IPS-18a (cell line): ENCODE measurements around the gene KRABD2.
"Not testable (repeated sequence)": the region's sequence is repeated elsewhere in the genome, so short reads cannot be mapped to it uniquely, and the experiment has no call there.

Source experiments
- H3K27ac ChIP-seq: one replicate; pipeline ENCODE4 v1.5.1; 2013; ENCODE audit warnings: low read length
- H3K27me3 ChIP-seq: one replicate; pipeline ENCODE4 v1.6.1; 2013; ENCODE audit warnings: mild to moderate bottlenecking, low read length; ENCODE audit not compliant: control insufficient read depth, insufficient read depth
- H3K36me3 ChIP-seq: one replicate; pipeline ENCODE4 v1.6.1; 2013; ENCODE audit warnings: low read depth, low read length; ENCODE audit not compliant: control insufficient read depth
- H3K4me1 ChIP-seq: one replicate; pipeline ENCODE4 v1.6.1; 2013; ENCODE audit warnings: low read depth, low read length; ENCODE audit not compliant: control insufficient read depth
- H3K4me3 ChIP-seq: one replicate; pipeline ENCODE4 v1.5.1; 2013; ENCODE audit warnings: low read length
- H3K9ac ChIP-seq: one replicate; pipeline ENCODE4 v1.6.1; 2013; ENCODE audit warnings: mild to moderate bottlenecking, low read length, moderate library complexity
- H3K9me3 ChIP-seq: one replicate; pipeline ENCODE4 v1.6.1; 2013; ENCODE audit warnings: low read depth, low read length; ENCODE audit not compliant: control insufficient read depth

KRABD2 gene

DNA sequence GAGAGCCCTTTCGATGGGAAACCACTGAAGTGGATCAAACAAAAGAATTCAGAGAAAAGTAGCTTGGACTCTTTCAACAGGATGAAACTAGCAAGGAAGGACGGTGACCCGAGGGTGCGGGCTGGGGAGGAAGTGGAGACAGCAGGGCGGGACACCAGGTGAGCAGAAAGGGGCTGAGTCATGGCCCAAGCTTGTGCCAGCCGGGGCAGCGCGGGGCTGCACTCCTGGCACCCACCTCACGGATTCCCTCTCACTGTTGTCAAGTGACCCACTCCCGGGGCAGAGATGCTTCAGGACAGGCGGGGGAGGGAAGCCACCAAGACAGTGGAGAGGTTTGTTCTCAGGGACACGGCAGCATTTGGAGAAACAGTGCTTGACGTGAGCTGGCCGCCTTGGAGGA lies 31.9 kb upstream of the KRABD2 start:
- Histone ChIP-seq H3K9ac (no peak overlapping the region), H3K27ac (no peak overlapping the region), H3K27me3 (no peaks in the 10 kb centered on the region), H3K4me1 (peaks cover 2% of the 10 kb centered on the region), H3K9me3 (no peaks in the 10 kb centered on the region), H3K36me3 (no peaks in the 10 kb centered on the region), H3K4me3 (no peak overlapping the region)

DNA sequence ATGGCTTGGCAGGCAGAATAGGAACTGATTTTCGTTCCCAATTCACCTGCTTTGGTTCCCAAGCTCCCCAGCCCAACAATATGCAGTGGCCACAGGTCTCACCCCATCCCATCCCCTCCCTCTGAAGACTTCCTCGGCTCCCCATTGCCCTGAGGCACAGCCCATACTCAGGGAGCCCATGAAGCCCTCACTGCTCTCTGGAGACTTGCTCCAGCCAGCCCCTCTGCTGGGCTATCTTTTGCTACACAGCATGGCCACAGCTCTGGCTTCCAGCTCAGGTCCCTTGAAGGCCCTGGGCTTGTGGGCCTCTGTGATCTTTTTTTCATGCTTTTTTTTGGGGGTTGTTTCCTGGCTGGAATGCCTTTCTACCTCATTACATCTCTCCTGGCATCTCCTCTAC lies 29.7 kb upstream of the KRABD2 start:
- no peak overlapping the region for H3K27ac ChIP-seq
- no peak overlapping the region for H3K9ac ChIP-seq
- H3K4me3 ChIP-seq, result no peak overlapping the region
- no peaks in the 10 kb centered on the region for H3K27me3 ChIP-seq
- no peaks in the 10 kb centered on the region for H3K36me3 ChIP-seq
- peaks cover 2% of the 10 kb centered on the region for H3K4me1 ChIP-seq
- no peaks in the 10 kb centered on the region for H3K9me3 ChIP-seq

DNA sequence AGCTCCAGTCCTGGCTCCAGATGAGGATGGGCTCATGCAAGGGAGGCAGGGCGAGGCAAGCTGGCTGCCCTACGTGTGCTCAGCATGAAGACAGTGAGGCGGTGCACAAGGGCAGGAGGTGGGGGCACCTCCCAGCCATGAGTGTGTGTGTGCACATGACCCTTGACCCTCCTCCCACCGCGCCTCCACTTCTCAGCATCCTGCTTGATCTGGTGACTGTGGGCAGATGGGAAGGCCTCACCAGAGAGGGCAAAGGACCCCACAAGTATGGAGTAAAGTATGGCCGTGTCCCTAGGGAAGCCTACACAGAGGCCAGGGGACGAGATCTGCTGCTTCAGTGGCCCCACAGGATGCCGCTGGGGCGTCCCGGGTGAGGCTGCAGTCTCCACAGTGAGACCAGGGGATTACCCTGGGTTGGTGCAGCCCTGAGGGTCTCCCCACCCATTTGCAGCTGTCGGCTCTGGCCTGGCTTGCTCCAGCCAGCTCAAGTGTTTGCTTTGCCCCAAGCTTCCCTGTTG lies 29.1 kb upstream of the KRABD2 start:
- no peak overlapping the region for H3K9ac ChIP-seq
- no peak overlapping the region for H3K27ac ChIP-seq
- no peak overlapping the region for H3K4me3 ChIP-seq
- no peaks in the 10 kb centered on the region for H3K36me3 ChIP-seq
- no peaks in the 10 kb centered on the region for H3K27me3 ChIP-seq
- no peaks in the 10 kb centered on the region for H3K9me3 ChIP-seq
- peaks cover 1% of the 10 kb centered on the region for H3K4me1 ChIP-seq

DNA sequence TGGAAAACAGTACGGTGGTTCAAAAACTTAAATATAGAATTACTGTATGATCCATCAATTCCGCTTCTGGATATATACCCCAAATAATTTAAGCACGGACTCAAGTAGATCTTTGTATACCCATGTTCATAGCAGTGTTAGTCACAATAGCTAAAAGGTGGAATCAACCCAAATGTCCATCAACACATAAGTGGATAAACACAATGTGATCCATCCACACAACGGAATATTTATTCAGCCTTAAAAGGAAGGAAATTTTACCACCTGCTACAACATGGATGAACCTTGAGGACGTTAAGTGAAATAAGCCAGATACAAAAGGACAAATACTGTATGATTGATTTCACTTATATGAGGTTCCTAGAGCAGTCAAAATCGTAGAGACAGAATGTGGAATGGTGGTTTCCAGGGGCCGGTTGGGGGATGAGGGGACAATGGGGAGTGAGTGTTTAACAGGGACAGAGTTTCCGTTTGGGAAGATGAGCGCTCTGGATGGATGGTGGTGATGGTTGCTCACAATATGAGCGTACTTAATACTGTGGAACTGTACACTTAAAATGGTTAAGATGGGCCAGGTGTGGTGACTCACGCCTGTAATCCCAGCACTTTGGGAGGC lies 26.5 kb upstream of the KRABD2 start:
- H3K4me3 ChIP-seq, result no peak overlapping the region
- H3K27ac ChIP-seq, result no peak overlapping the region
- H3K27me3 ChIP-seq, result no peaks in the 10 kb centered on the region
- no peak overlapping the region for H3K9ac ChIP-seq
- no peaks in the 10 kb centered on the region for H3K9me3 ChIP-seq
- no peaks in the 10 kb centered on the region for H3K4me1 ChIP-seq
- H3K36me3 ChIP-seq, result no peaks in the 10 kb centered on the region

DNA sequence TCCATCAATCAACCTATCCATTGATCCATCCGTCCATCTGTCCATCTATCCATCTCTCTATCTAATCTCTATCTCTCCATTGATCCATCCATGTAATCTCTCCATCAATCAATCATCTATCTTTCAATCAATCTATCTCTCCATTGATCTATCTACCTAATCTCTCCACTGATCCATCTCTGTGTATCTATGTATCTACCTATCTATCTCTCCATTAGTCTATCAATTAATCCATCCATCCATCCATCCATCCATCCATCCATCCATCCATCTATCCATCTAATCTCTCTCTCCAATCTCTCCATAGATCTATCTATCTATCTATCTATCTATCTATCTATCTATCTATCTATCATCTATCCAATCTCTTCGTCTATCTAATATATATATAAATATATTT lies 24.6 kb upstream of the KRABD2 start:
- Histone ChIP-seq H3K4me1 (no peaks in the 10 kb centered on the region), H3K9ac (no peak overlapping the region), H3K27ac (no peak overlapping the region), H3K27me3 (peaks cover 2% of the 10 kb centered on the region), H3K36me3 (no peaks in the 10 kb centered on the region), H3K9me3 (no peaks in the 10 kb centered on the region), H3K4me3 (no peak overlapping the region)

DNA sequence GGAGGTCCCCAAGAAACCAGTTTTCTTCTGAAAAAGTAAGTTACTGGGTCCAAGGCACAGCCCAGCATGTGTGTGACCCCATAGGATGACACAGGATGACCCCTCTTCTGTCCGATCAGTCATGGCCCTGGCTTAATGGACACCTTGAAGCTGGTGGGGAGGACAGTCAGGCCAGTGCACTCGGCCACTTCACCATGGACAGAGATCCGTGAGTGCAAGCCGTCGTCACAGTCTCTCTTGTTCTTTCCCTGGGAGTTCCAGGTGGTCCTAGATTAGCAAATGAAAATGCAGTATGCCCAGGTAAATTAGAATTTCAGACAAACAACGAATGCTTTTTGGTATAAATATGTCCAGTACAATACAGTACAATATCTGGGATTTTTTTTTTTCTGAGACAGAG lies 22.5 kb upstream of the KRABD2 start:
- Histone ChIP-seq H3K36me3 (no peaks in the 10 kb centered on the region), H3K4me1 (no peaks in the 10 kb centered on the region), H3K9ac (no peak overlapping the region), H3K4me3 (no peak overlapping the region), H3K27ac (no peak overlapping the region), H3K9me3 (no peaks in the 10 kb centered on the region), H3K27me3 (peaks cover 8% of the 10 kb centered on the region)

DNA sequence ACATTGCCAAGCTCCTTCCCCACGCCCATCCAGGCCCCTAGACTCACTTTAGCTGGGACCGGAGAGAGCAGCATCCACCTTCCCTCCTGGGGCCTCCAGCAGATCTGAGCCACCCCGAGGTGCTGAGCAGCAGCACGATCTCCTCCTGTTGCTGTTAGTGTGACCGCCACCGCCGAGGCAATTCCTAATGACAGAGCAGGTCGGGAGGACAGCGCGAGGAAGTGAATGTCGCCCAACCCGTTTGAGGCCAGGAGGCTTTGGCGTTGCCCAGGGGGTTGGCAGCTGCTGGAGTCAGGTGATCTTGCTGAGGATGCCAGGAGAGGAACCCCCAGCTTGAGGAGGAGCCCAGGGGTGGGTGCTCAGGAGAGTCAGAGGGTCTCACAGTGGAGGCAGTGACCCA lies 21.1 kb upstream of the KRABD2 start, which contains the start of gene RNF222:
RNF222 (minus strand) TSS at position 192 of the 400 bp plus-strand sequence. CDS start 4,366 bp downstream, outside the sequence.
- Histone ChIP-seq H3K9ac (no peak within 1 kb of the TSS), H3K27me3 (peaks cover 8% of the 10 kb centered on the region), H3K4me3 (no peak within 1 kb of the TSS), H3K4me1 (no peaks in the 10 kb centered on the region), H3K9me3 (no peaks in the 10 kb centered on the region), H3K36me3 (no peaks in the 10 kb centered on the region), H3K27ac (no peak within 1 kb of the TSS)

DNA sequence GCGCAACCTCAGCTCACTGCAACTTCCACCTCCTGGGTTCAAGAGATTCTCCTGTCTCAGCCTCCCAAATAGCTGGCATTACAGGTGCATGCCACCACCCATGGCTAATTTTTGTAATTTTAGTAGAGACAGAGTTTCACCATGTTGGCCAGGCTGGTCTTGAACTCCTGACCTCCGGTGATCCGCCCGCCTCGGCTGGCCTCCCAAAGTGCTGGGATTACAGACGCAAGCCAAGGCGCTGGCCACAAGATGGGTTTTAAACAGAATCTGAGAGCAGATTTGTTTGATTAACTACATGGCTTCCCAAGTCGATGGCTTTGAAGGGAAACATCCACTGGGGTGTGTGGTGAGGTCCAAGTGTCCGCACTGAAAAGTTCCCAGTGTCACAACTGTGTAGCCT lies 18.0 kb upstream of the KRABD2 start:
- H3K9ac ChIP-seq, H3K36me3 ChIP-seq, H3K4me3 ChIP-seq, H3K4me1 ChIP-seq, H3K9me3 ChIP-seq, H3K27ac ChIP-seq, H3K27me3 ChIP-seq: not testable (repeated sequence)

DNA sequence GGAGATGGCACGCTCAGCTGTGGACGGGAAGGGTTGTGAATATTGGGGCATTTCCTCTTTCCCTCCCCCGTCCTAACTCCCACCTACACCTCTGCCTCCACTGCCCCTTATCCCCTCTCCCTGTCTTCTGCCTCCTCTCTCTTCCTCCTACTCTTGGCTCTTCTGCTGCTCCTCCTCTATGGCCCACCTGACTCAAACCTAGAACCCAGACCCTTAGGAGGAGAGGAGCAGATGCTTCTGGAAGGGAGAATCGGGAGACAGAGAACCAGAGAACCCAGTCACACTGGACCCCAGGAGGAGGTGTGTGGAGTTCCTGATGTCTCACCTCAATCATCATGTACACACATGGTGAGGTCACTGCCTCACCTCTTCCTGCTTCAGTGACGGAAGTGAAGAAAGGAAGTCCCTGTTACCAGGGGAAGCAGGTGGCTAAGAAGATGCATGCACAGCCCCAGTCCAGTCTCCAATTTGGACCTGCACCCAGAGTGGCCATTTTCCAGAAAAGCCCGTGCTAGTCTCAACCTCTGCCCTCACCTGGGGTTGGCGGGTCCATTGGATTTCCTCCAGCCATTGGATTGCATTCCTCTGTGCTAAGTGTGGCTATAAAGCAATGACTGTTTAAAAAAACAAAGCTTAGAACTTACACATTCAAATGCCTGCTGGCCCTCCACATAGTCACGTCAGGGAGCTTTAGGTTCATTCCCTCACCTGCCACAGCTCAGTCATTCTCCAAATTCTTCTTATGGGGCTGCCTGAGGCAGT lies 17.1 kb upstream of the KRABD2 start:
- Histone ChIP-seq H3K9ac (no peak overlapping the region), H3K27ac (no peak overlapping the region), H3K4me3 (no peak overlapping the region), H3K4me1 (no peaks in the 10 kb centered on the region), H3K27me3 (peaks cover 8% of the 10 kb centered on the region), H3K36me3 (no peaks in the 10 kb centered on the region), H3K9me3 (no peaks in the 10 kb centered on the region)

DNA sequence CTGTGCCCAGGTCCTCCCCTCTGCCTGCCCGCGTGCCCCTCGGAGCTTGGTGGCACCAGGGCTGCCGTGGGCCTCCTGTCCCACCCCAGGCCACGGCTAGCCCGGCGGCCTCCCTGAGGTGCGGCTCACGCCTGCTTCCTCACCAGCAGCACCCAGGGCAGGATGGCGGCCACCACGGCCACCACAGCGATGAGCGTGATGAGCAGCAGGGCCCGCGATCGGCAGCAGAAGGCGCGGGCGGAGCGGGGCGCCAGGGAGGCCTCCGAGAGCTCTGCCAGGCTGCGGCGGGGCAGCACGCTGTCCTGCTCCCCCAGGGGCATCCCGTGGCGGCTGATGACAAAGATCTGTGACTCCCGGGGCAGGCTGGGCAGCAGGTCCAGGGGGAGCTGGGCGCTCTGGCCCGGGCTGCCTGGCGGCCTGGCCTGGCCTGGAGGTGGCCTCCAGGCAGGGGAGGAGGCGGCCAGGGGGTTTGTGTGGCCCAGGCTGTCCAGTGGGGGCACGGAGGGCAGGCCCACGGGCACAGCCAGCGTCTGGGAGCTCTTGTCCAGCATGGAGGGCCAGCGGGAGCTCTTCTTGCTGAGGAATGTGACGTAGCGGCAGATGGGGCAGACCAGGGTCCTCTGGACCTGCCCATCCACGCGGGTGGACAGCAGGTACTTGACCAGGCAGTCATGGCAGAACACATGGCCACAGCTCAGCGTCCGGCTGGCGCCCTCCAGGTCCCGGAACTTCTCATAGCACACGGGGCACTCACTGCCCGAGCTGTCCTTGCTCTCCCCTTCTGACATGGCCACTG lies 16.4 kb upstream of the KRABD2 start:
- Histone ChIP-seq H3K27me3 (peaks cover 8% of the 10 kb centered on the region), H3K4me3 (no peak overlapping the region), H3K9ac (no peak overlapping the region), H3K36me3 (no peaks in the 10 kb centered on the region), H3K9me3 (no peaks in the 10 kb centered on the region), H3K4me1 (no peaks in the 10 kb centered on the region), H3K27ac (no peak overlapping the region)

DNA sequence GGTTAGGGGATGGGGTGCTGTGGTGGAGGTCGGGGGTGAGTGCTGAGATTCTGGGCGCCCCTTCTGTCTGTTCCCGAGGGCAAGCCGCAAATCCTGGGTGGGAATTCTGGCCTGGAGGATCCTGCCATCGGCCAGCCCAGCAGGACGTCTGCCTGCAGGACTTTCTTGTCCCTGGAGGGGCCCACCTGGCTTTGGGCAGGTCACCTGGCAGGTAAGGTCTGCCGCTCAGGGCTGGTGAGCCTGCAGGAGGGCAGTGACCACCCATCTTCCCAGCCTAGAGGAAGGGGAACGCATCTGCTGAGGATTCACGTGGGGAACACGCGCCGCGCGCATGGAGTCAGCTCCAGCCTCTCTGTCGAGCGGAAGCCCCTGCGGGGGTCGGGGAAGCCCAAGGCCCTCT lies 15.8 kb upstream of the KRABD2 start:
- H3K4me1 ChIP-seq, result no peaks in the 10 kb centered on the region
- no peak overlapping the region for H3K9ac ChIP-seq
- H3K36me3 ChIP-seq, result no peaks in the 10 kb centered on the region
- no peaks in the 10 kb centered on the region for H3K9me3 ChIP-seq
- H3K4me3 ChIP-seq, result no peak overlapping the region
- H3K27ac ChIP-seq, result no peak overlapping the region
- peaks cover 8% of the 10 kb centered on the region for H3K27me3 ChIP-seq
